NCI-H2171 (cell line): ENCODE results near the gene IGSF9.
A peak's percentile ranks its signal among the peaks of the same experiment; 100 is the strongest.

Experiments
- DNase-seq: peaks from one replicate; lab custom pipeline; 2025; lab: John Stamatoyannopoulos, UW

The IGSF9 gene

GRCh38 chr1:159897962-159898361 lies 47.5 kb downstream of the IGSF9 start:
- DNase-seq = no peak

- no peak for DNase-seq
Observed at GRCh38 chr1:159896546-159896930, 48.9 kb downstream of the IGSF9 start.

GRCh38 chr1:159895836-159896545 lies 49.4 kb downstream of the IGSF9 start:
- no peak for DNase-seq

GRCh38 chr1:159895286-159895685 lies 50.1 kb downstream of the IGSF9 start:
- peak; percentile 59 for DNase-seq

- no peak for DNase-seq
Observed at GRCh38 chr1:159892944-159893343, 52.5 kb downstream of the IGSF9 start.

GRCh38 chr1:159891275-159892157 lies 53.9 kb downstream of the IGSF9 start:
- DNase-seq = peak; percentile 47

- DNase-seq = no peak
Observed at GRCh38 chr1:159890390-159890789, 55.0 kb downstream of the IGSF9 start.

GRCh38 chr1:159889821-159890252 lies 55.6 kb downstream of the IGSF9 start:
- DNase-seq = no peak

GRCh38 chr1:159889202-159889601 lies 56.2 kb downstream of the IGSF9 start:
- DNase-seq = no peak

GRCh38 chr1:159884296-159884695 lies 61.1 kb downstream of the IGSF9 start:
- DNase-seq = peak; percentile 66

- no peak for DNase-seq
Observed at GRCh38 chr1:159883134-159883533, 62.3 kb downstream of the IGSF9 start.

- no peak for DNase-seq
Observed at GRCh38 chr1:159882527-159882862, 62.9 kb downstream of the IGSF9 start.

- DNase-seq = peak; percentile 77
Observed at GRCh38 chr1:159881622-159882526, 63.5 kb downstream of the IGSF9 start.

- DNase-seq = no peak
Observed at GRCh38 chr1:159880430-159880829, 65.0 kb downstream of the IGSF9 start.

GRCh38 chr1:159879977-159880376 lies 65.4 kb downstream of the IGSF9 start:
- no peak for DNase-seq

GRCh38 chr1:159879136-159879535 lies 66.3 kb downstream of the IGSF9 start:
- no peak for DNase-seq

GRCh38 chr1:159877695-159878444 lies 67.5 kb downstream of the IGSF9 start:
- DNase-seq = peak; percentile 41
